Ishikawa (cell line): ENCODE data around the gene NECAP2.

ENCODE experiments used
- CEBPB ChIP-seq: IDR thresholded peaks from 2 replicates; pipeline ENCODE4 v1.6.1; 2012
- CREB1 ChIP-seq: IDR thresholded peaks from 2 replicates; pipeline ENCODE4 v1.6.1; 2012; ENCODE audit warnings: low read depth
- EGR1 ChIP-seq: IDR thresholded peaks from 2 replicates; pipeline ENCODE4 v1.6.1; 2012
- EP300 ChIP-seq: IDR thresholded peaks from 2 replicates; pipeline ENCODE4 v1.6.1; 2012; ENCODE audit warnings: borderline replicate concordance
- FOXM1 ChIP-seq: IDR thresholded peaks from 2 replicates; pipeline ENCODE4 v1.6.1; 2012; ENCODE audit warnings: low read depth, borderline replicate concordance
- MAX ChIP-seq: IDR thresholded peaks from 2 replicates; pipeline ENCODE4 v1.6.1; 2012
- NFIC ChIP-seq: IDR thresholded peaks from 2 replicates; pipeline ENCODE4 v1.6.1; 2012
- RAD21 ChIP-seq: IDR thresholded peaks from 2 replicates; pipeline ENCODE4 v1.6.1; 2012; ENCODE audit warnings: low read depth
- REST ChIP-seq: IDR thresholded peaks from 2 replicates; pipeline ENCODE4 v1.6.1; 2012; ENCODE audit warnings: low read depth, mild to moderate bottlenecking
- TAF1 ChIP-seq: IDR thresholded peaks from 2 replicates; pipeline ENCODE4 v1.6.1; 2012; ENCODE audit warnings: low read depth, mild to moderate bottlenecking
- TCF12 ChIP-seq: IDR thresholded peaks from 2 replicates; pipeline ENCODE4 v1.6.1; 2012; ENCODE audit warnings: low read depth
- TEAD4 ChIP-seq: IDR thresholded peaks from 2 replicates; pipeline ENCODE4 v1.6.1; 2012
- USF1 ChIP-seq: IDR thresholded peaks from 2 replicates; pipeline ENCODE4 v1.6.1; 2012
- YY1 ChIP-seq: IDR thresholded peaks from 2 replicates; pipeline ENCODE4 v1.6.1; 2012; ENCODE audit warnings: low read depth
- ZBTB7A ChIP-seq: IDR thresholded peaks from 2 replicates; pipeline ENCODE4 v1.6.1; 2012; ENCODE audit warnings: low read depth

NECAP2 gene

DNA sequence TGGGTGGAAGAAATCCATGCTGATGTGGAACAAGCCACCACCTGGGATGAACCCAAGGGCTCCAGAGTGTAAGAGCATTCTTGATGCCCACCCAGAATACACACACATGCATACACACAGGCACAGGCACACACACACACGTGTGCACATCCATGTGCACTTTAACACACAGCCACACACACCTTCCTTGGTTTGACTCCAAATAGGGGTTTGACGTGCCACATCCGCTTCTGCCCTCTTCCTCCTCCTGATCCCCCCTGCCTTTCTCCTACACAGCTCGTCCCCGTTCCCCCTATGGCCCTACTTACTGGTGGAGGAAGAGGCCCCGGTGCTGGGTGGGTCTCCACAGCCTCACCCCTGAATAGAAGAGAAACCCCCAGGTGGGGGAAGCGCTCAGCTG lies 19.3 kb upstream of the NECAP2 start:
- TF ChIP-seq EP300 = no peak
- no peak for TF ChIP-seq CEBPB
- TF ChIP-seq REST = no peak
- TF ChIP-seq CREB1 = no peak
- TF ChIP-seq ZBTB7A = no peak
- no peak for TF ChIP-seq TAF1
- no peak for TF ChIP-seq TEAD4
- no peak for TF ChIP-seq MAX
- no peak for TF ChIP-seq EGR1

GRCh38 chr1:16422041-16422440 lies 18.5 kb upstream of the NECAP2 start:
- TF ChIP-seq YY1 (no peak), TAF1 (no peak), TCF12 (no peak), CEBPB (no peak), REST (no peak), FOXM1 (no peak), EGR1 (no peak), USF1 (no peak), ZBTB7A (no peak), NFIC (no peak), EP300 (no peak), RAD21 (no peak), TEAD4 (no peak), MAX (no peak), CREB1 (no peak)

- TF ChIP-seq EP300 = no peak
- no peak for TF ChIP-seq TAF1
- no peak for TF ChIP-seq CEBPB
- no peak for TF ChIP-seq NFIC
- TF ChIP-seq RAD21 = no peak
- no peak for TF ChIP-seq TCF12
- no peak for TF ChIP-seq REST
These were observed 15.1 kb upstream of the NECAP2 start for GRCh38 chr1:16425125-16426025.

- TF ChIP-seq NFIC (no peak), USF1 (peak; percentile 63)
These were observed 9.9 kb upstream of the NECAP2 start for GRCh38 chr1:16430606-16431005.

DNA sequence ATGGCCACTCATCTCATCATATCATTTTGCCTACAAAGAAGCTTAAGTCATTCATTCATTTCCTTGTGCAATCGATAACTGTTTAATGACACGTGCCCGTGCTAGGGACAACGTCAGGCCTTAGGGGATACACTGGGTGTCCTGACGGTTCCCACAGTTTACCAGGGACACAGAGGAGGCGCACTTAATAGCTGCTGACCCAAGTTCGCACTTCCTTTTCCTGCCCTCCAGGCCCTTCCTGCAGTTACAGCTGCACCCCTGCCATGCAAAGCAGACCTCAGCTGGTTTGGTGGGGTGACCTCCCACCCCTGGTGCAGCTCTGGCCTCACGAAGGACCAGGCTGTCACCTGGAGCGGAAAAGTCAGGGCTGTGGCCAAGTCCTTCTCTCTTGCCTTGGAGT lies 7.5 kb upstream of the NECAP2 start:
- no peak for TF ChIP-seq ZBTB7A
